ENCODE results near the gene C18orf32.

GRCh38 chr18:49486134-49486533 lies 900 bp downstream of the C18orf32 start:
- TF ChIP-seq EZH2 (IDR thresholded peaks at IDR 0.05; ENCODE audit: borderline replicate concordance, insufficient read depth, low read depth, low read length, poor library complexity, severe bottlenecking) (no peak), CTCF (IDR thresholded peaks at IDR 0.05) (no peak)

Measured in B cell (primary cell).